HEK293T (cell line): ENCODE measurements around the gene ATG9A.

ENCODE experiments used
- CTCF ChIA-PET: fragments of 350-600 bp; formaldehyde crosslinking; extraction: SDS; loops from one replicate; lab custom pipeline; 2021; ENCODE audit warnings: antibody characterized with exemption, inconsistent platforms; lab: Yijun Ruan, JAX
- POLR2A ChIA-PET: fragments of 350-600 bp; formaldehyde crosslinking; extraction: SDS; loops from one replicate; lab custom pipeline; 2020; ENCODE audit warnings: antibody characterized with exemption, inconsistent platforms; lab: Yijun Ruan, JAX
- DNase-seq: peaks from one replicate; pipeline ENCODE4 v3.0.0; 2012; ENCODE audit warnings: mixed read lengths; ENCODE audit errors: extremely low spot score
- ARNT ChIP-seq: fragments of 450-650 bp; IDR thresholded peaks from 2 replicates; pipeline ENCODE4 v1.6.1; 2017; ENCODE audit warnings: mild to moderate bottlenecking
- BHLHE40 ChIP-seq: fragments of 450-650 bp; IDR thresholded peaks from 2 replicates; pipeline ENCODE4 v1.6.1; 2016; ENCODE audit warnings: mild to moderate bottlenecking, moderate library complexity, borderline replicate concordance
- CTBP1 ChIP-seq: fragments of 450-650 bp; IDR thresholded peaks from 2 replicates; pipeline ENCODE4 v1.6.1; 2016; ENCODE audit warnings: borderline replicate concordance
- ELF4 ChIP-seq: fragments of 450-650 bp; IDR thresholded peaks from 2 replicates; pipeline ENCODE4 v1.6.1; 2017; ENCODE audit warnings: antibody characterized with exemption
- FOXA1 ChIP-seq: fragments of 450-650 bp; IDR thresholded peaks from 2 replicates; pipeline ENCODE4 v1.6.1; 2016; ENCODE audit warnings: mild to moderate bottlenecking
- FOXK2 ChIP-seq: fragments of 450-650 bp; IDR thresholded peaks from 2 replicates; pipeline ENCODE4 v1.6.1; 2016; ENCODE audit warnings: mild to moderate bottlenecking
- FOXM1 ChIP-seq: fragments of 450-650 bp; IDR thresholded peaks from 2 replicates; pipeline ENCODE4 v1.6.1; 2017; ENCODE audit warnings: mild to moderate bottlenecking, borderline replicate concordance
- HDGF ChIP-seq: fragments of 450-650 bp; IDR thresholded peaks from 2 replicates; pipeline ENCODE4 v1.6.1; 2017; ENCODE audit warnings: antibody characterized with exemption, borderline replicate concordance
- L3MBTL2 ChIP-seq: fragments of 450-650 bp; conservative IDR thresholded peaks from 2 replicates; pipeline ENCODE4 v1.6.1; 2016; ENCODE audit warnings: mild to moderate bottlenecking
- LEF1 ChIP-seq: fragments of 450-650 bp; IDR thresholded peaks from 2 replicates; pipeline ENCODE4 v1.6.1; 2017; ENCODE audit warnings: mild to moderate bottlenecking, borderline replicate concordance
- NFRKB ChIP-seq: fragments of 450-650 bp; IDR thresholded peaks from 2 replicates; pipeline ENCODE4 v1.6.1; 2016; ENCODE audit warnings: mild to moderate bottlenecking, moderate library complexity
- SP1 ChIP-seq: fragments of 450-650 bp; IDR thresholded peaks from 2 replicates; pipeline ENCODE4 v1.6.1; 2017
- SUZ12 ChIP-seq: fragments of 450-650 bp; IDR thresholded peaks from 2 replicates; pipeline ENCODE4 v1.6.1; 2016; ENCODE audit warnings: mild to moderate bottlenecking
- TARDBP ChIP-seq: fragments of 450-650 bp; IDR thresholded peaks from 2 replicates; pipeline ENCODE4 v1.6.1; 2016
- ZNF384 ChIP-seq: fragments of 450-650 bp; IDR thresholded peaks from 2 replicates; pipeline ENCODE4 v1.6.1; 2016
- TF ChIP-seq, protein P1 (sequence below): fragments of 450-650 bp; IDR thresholded peaks from 2 replicates; pipeline ENCODE4 v1.6.1; 2016

The ATG9A gene

GRCh38 chr2:219221957-219222518, 7.4 kb downstream of the ATG9A start:
- POLR2A ChIA-PET, result interaction anchor here (0.9 kb wide), 1 partner anchor 16 kb away, joined by 4 read pairs; no protein-coding TSS in a partner anchor
- CTCF ChIA-PET, result no interaction called here

DNA sequence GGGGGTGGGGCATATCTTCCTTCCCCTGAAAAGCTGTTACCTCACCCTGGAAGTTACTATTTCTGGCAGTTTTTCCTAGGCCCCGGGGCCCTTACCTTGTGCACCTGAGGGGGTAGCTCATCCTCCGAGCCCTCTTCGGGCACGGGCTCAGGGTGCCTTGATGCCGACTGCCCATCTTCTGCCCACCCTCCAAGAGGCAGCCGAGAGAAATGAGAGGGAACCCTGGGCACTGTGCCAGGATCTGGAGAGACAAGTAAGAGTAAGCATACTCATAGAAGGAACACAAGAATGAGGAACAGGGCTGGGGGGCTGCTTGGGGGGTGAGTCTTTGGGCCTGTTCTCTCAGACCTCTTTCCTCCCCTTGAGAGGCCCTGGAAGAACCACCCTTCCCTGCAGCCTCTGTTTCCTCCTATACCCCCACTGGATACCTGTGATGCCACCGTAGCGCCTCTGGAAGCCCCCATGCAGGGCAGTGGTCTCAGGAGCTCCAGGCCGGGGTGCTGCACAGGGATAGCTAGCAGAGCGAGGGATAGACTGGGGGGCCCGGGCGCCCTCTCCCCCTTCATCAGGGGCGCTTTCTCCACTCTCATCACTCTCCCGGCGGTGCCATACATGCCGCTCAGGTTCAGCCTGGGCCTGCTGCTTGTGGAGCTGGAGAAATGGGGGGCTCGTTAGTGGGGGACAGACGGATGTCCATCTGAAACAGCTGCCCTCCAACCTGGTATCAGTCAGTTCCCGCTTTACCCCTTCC, 8.6 kb downstream of the ATG9A start:
- CTCF ChIA-PET, result no interaction called here
- TF ChIP-seq SUZ12, result no peak
- TF ChIP-seq FOXK2, result no peak
- no peak for TF ChIP-seq SP1
- TF ChIP-seq, protein P1, sequence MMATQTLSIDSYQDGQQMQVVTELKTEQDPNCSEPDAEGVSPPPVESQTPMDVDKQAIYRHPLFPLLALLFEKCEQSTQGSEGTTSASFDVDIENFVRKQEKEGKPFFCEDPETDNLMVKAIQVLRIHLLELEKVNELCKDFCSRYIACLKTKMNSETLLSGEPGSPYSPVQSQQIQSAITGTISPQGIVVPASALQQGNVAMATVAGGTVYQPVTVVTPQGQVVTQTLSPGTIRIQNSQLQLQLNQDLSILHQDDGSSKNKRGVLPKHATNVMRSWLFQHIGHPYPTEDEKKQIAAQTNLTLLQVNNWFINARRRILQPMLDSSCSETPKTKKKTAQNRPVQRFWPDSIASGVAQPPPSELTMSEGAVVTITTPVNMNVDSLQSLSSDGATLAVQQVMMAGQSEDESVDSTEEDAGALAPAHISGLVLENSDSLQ, result no peak
- TF ChIP-seq ELF4, result no peak
- no peak for TF ChIP-seq CTBP1
- TF ChIP-seq TARDBP, result no peak
- TF ChIP-seq ZNF384, result no peak
- TF ChIP-seq BHLHE40, result no peak
- TF ChIP-seq NFRKB, result no peak
- no peak for TF ChIP-seq LEF1
- no peak for TF ChIP-seq L3MBTL2
- no peak for TF ChIP-seq FOXA1
- TF ChIP-seq FOXM1, result no peak
- no peak for TF ChIP-seq HDGF
- no peak for TF ChIP-seq ARNT
- POLR2A ChIA-PET, result interaction anchor here (1.0 to 2.7 kb wide), 2 partner anchors 15 to 25 kb away, joined by 3 to 13 read pairs; partner anchors contain the start of genes GLB1L and STK16
- DNase-seq, result no peak

More at GRCh38 chr2:219221957-219222518, 7.4 kb downstream of the ATG9A start:
- no peak for DNase-seq
- TF ChIP-seq, protein P1, result no peak
- TF ChIP-seq FOXA1 (no peak), NFRKB (no peak), FOXK2 (no peak), TARDBP (no peak), LEF1 (no peak), ARNT (no peak), CTBP1 (no peak), SP1 (no peak), FOXM1 (no peak)

- no peak for DNase-seq
- ChIA-PET CTCF (no interaction called here), POLR2A (interaction anchor here (1.1 to 2.9 kb wide), 5 partner anchors 10 to 44 kb away, joined by 3 to 16 read pairs (median 10); partner anchors contain the start of genes ANKZF1, ATG9A, CNPPD1 and GLB1L)
- TF ChIP-seq CTBP1 (no peak), FOXM1 (no peak), HDGF (no peak), NFRKB (no peak), ARNT (no peak), TARDBP (no peak), ZNF384 (no peak), BHLHE40 (no peak), ELF4 (no peak), FOXA1 (no peak)
Observed at GRCh38 chr2:219219784-219220532, 9.5 kb downstream of the ATG9A start.

- DNase-seq, result peak; percentile 65
- CTCF ChIA-PET, result no interaction called here
- POLR2A ChIA-PET, result interaction anchor here (1.0 to 2.9 kb wide), 6 partner anchors 11 to 59 kb away, joined by 3 to 16 read pairs (median 8); partner anchors contain the start of genes ANKZF1, ATG9A, CNPPD1 and GLB1L
- TF ChIP-seq ZNF384 (no peak), L3MBTL2 (peak; percentile 91), TARDBP (peak; percentile 47; the same call in 1 of the 2 replicates)
Observed at GRCh38 chr2:219218732-219219701, 10.4 kb downstream of the ATG9A start, which contains the start of gene ABCB6. ABCB6 (minus strand) TSS chr2:219218958; CDS start chr2:219218673, 285 bp downstream.

- no peak for DNase-seq
- ChIA-PET POLR2A (interaction anchor here (1.0 to 2.9 kb wide), 5 partner anchors 11 to 60 kb away, joined by 3 to 16 read pairs (median 10); partner anchors contain the start of genes ANKZF1, ATG9A, CNPPD1 and GLB1L), CTCF (no interaction called here)
- no peak for TF ChIP-seq ZNF384
- no peak for TF ChIP-seq HDGF
- no peak for TF ChIP-seq BHLHE40
- no peak for TF ChIP-seq SP1
- TF ChIP-seq L3MBTL2, result no peak
Observed at GRCh38 chr2:219218217-219218731, 11.2 kb downstream of the ATG9A start.
